ENCODE measurements around the gene PCK2.
"Not testable (repeated sequence)": the region's sequence is repeated elsewhere in the genome, so short reads cannot be mapped to it uniquely, and the experiment has no call there.

Gene PCK2

DNA sequence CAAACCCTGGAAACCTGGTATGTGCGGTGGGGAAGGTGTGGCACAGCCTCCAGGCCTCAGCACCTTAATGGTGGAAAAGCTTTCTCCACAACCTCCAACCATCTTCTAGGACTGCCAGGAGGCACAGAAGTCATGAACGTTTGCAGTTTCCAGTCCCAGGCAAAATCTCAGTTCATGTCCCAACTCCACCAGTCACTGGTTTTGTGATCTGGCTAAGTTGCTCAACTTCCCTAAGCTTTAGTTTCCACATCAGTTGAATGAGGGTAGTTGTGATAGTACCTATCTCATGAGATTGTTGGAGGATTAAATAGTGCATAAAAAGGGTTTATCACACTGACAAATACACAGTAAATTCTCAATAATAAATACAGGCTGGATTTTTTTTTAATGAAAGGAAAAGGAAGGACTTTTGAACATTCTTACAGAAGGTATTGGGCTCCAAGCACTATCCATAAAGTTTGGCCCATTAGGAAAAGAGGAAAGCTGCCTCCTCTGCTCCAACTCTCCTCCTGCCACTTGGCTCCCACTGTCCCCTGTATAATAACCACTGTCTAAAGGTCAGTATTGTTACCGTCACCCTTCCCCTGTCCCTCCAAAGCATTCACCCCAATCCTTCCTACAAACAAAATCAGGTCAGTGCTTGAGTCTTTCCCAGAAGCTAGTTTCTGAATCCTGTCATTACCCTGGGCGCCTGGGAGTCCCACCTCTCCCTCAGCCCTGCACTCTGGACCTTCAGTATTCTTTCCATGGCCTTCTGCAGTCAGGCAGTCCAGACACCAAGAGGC, 6.3 kb downstream of the PCK2 start:
- no peak for DNase-seq (ENCODE audit: insufficient read length, low spot score)
- FAIRE-seq: no peak
- TF ChIP-seq, protein P1, sequence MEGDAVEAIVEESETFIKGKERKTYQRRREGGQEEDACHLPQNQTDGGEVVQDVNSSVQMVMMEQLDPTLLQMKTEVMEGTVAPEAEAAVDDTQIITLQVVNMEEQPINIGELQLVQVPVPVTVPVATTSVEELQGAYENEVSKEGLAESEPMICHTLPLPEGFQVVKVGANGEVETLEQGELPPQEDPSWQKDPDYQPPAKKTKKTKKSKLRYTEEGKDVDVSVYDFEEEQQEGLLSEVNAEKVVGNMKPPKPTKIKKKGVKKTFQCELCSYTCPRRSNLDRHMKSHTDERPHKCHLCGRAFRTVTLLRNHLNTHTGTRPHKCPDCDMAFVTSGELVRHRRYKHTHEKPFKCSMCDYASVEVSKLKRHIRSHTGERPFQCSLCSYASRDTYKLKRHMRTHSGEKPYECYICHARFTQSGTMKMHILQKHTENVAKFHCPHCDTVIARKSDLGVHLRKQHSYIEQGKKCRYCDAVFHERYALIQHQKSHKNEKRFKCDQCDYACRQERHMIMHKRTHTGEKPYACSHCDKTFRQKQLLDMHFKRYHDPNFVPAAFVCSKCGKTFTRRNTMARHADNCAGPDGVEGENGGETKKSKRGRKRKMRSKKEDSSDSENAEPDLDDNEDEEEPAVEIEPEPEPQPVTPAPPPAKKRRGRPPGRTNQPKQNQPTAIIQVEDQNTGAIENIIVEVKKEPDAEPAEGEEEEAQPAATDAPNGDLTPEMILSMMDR (IDR thresholded peaks at IDR 0.05; ENCODE audit: insufficient read depth, missing control alignments): no peak

DNA sequence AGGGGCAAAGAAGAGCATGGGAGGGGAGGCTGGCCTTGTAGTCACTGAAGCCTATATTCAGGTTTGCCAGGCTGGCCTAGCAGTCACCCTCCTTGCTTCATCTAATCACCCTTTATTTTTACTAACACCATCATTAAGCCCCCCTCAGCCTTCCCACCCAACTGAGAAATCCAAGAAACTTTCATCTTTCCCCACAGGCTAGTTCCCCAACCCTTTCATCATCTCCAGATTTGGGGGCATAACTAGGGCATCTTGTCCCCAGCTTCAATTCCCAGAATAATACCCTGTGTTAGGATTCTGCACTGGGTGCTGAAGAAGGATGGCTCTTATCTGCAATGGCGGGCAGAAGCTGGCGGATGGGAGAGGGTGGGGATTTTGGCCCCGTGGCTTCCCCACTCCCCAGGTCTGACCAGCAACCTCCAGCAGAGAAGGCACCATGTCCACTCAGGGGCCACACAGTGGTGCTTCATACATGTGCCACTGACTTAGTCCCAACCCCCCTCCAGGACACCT, 6.9 kb downstream of the PCK2 start:
- FAIRE-seq (no peak), DNase-seq (ENCODE audit: insufficient read length, low spot score) (no peak)
- TF ChIP-seq, protein P1 (IDR thresholded peaks at IDR 0.05; ENCODE audit: insufficient read depth, missing control alignments): no peak

DNA sequence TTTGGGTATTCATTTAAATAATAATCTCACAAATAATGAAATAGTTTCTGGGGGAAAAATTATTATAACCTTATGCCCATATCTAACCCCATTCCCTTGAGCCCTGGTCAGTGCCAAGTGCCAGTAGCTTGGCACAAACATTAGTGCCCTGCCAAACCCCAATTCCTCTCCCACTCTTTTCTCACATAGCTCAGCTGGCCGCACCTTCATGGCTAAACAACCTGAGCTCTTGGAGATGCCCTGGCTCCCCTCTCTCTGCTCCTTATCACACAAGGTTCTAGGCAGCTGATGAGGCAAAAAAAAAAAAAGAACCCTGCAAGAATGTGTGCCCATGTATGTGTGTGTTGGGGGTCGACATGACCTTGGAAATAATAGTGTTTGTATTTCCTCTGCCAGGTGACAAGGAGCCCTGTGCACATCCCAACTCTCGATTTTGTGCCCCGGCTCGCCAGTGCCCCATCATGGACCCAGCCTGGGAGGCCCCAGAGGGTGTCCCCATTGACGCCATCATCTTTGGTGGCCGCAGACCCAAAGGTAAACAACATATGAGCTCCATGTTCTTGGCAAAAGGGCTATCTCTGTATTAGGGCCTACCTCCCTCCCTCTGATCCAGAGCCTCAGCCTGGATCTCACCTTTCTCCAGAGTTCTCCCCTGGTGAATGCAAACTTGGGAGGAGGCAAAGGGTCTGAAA, 8.4 kb downstream of the PCK2 start:
- no peak for FAIRE-seq

DNA sequence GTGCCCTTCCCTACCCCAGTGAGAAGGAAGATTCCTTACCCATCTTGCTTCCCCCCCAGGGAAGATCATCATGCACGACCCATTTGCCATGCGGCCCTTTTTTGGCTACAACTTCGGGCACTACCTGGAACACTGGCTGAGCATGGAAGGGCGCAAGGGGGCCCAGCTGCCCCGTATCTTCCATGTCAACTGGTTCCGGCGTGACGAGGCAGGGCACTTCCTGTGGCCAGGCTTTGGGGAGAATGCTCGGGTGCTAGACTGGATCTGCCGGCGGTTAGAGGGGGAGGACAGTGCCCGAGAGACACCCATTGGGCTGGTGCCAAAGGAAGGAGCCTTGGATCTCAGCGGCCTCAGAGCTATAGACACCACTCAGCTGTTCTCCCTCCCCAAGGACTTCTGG, 9.3 kb downstream of the PCK2 start:
- no peak for FAIRE-seq
- no peak for DNase-seq (ENCODE audit: insufficient read length, low spot score)
- TF ChIP-seq, protein P1 (IDR thresholded peaks at IDR 0.05; ENCODE audit: insufficient read depth, missing control alignments): no peak

More for the DNA sequence above, 8.4 kb downstream of the PCK2 start:
- DNase-seq (ENCODE audit: insufficient read length, low spot score): no peak
- TF ChIP-seq, protein P1 (IDR thresholded peaks at IDR 0.05; ENCODE audit: insufficient read depth, missing control alignments): no peak

DNA sequence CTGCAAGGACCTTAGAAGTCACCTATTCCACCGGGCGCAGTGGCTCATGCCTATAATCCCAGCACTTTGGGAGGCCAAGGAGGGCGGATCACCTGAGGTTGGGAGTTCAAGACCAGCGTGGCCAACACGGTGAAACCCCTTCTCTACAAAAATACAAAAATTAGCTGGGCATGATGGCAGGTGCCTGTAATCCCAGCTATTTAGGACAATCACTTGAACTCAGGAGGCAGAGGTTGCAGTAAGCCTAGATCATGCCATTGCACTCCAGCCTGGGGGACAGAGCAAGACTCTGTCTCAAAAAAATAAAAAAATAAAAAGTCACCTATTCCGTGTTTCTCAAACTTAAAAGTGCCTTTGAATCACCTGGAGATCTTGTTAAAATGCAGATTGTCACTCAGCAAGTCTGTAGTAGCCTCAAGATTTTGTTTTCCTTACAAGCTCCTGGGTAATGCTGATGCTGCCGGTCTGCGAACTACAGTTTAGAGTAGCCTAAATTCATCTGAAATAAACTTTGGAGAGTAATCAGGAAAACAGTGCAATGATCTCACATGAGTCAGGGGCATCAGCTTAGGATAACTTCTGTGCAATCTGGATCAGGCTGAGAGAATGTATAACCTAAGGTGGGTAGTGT, 11.6 kb downstream of the PCK2 start:
- not testable (repeated sequence) for FAIRE-seq; DNase-seq (ENCODE audit: insufficient read length, low spot score)

DNA sequence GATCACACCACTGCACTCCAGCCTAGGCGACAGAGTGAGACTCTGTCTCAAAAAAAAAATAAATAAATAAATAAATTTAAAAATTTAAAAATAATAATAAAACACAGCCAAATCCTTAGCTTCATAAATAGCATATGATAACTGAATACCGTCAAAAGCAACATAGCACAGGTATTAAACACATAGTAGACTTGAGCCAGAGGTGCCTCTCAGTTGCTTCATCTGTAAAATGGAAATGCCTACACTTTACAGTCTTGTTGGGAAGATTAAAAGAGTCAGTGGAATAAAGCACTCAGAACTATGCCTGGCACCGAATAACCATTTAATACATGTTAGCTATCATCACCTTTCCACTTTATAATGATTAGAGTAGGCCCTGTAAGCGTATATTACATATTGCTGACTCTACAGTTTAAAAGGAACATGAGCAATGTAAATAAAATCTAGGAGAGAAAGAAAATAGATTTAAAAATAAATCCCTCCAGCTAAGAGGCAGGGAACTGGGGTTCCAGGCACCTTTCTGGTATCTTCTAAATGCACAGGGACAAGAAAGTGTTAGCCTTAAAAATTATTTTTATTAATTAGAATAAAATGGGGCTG, 12.7 kb downstream of the PCK2 start:
- TF ChIP-seq, protein P1 (IDR thresholded peaks at IDR 0.05; ENCODE audit: insufficient read depth, missing control alignments): no peak
- no peak for DNase-seq (ENCODE audit: insufficient read length, low spot score)
- no peak for FAIRE-seq

DNA sequence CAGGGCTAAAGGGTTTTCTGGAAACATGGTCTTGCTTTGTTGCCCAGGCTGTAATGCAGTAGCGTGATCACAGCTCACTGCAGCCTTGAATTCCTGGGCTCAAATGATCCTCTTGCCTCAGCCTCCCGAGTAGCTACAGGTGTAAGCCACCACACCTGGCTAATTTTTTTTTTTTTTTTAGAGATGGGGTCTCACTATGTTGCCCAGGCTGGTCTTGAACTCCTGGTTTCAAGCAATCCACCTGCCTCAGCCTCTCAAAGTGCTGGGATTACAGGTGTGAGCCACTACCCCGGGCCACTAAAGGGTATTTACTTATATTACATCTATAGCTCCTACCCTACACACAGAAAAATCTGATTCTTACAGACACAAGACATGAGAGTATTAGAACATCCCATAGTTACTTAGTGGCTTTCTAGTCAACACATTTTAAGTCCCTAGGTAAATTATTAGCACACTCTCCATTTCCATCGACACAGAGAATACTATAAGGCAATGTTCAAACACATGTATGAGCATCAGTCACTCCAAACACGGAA, 14.3 kb downstream of the PCK2 start:
- no peak for DNase-seq (ENCODE audit: insufficient read length, low spot score)
- FAIRE-seq: peak; percentile 21
- TF ChIP-seq, protein P1 (IDR thresholded peaks at IDR 0.05; ENCODE audit: insufficient read depth, missing control alignments): no peak
